GM12891 (cell line): ENCODE results near the gene NPM1.
"Not testable (repeated sequence)": the region's sequence is repeated elsewhere in the genome, so short reads cannot be mapped to it uniquely, and the experiment has no call there.

Source experiments
- DNase-seq: peaks from one replicate; pipeline ENCODE4 v3.0.0; 2011; ENCODE audit warnings: low spot score; ENCODE audit not compliant: insufficient read length
- FAIRE-seq: peaks from 2 replicates; lab custom pipeline; 2011; peaks lifted over from hg19 to GRCh38; lab: Jason Lieb, UNC
- PAX5 ChIP-seq: IDR thresholded peaks from 2 replicates; pipeline ENCODE4 v1.6.1; 2011; ENCODE audit warnings: low read length, moderate library complexity, mild to moderate bottlenecking; ENCODE audit not compliant: insufficient read depth, severe bottlenecking
- POLR2A ChIP-seq: IDR thresholded peaks from 2 replicates; pipeline ENCODE4 v1.6.1; 2011; ENCODE audit warnings: low read depth, low read length, control low read depth
- POLR2AphosphoS5 ChIP-seq: IDR thresholded peaks from 2 replicates; pipeline ENCODE4 v1.6.1; 2011; ENCODE audit warnings: low read depth, low read length, control low read depth
- POU2F2 ChIP-seq: IDR thresholded peaks from 2 replicates; pipeline ENCODE4 v1.6.1; 2011; ENCODE audit warnings: low read depth, mild to moderate bottlenecking, control low read depth, low read length, moderate library complexity
- SPI1 ChIP-seq: IDR thresholded peaks from 2 replicates; pipeline ENCODE4 v1.6.1; 2011; ENCODE audit warnings: low read depth, low read length, control low read depth
- TAF1 ChIP-seq: IDR thresholded peaks from 2 replicates; pipeline ENCODE4 v1.6.1; 2011; ENCODE audit warnings: low read depth, low read length, control low read depth

The NPM1 gene

DNA sequence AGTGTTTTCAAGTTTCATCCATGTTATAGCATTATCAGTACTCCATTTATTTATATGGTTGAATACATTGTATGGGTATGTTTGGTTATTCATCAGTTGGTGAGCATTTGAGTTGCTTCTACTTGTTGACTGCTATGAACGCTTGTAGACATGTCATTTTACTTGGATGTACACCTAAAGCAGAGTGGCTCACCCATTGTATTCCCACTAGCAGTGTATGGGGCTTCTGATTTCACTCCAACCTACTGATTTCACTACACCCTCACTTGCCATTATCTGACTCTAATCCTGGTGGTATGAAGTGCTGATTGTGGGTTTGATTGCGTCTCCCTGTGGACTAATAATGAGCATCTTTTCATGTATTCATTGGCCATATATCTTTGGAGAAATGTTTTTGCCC is 9.5 kb downstream of the NPM1 start:
- DNase-seq = no peak
- TF ChIP-seq PAX5 (no peak), POLR2AphosphoS5 (0 out of 2 replicates have a peak, but pooled peaks have one; percentile 48), SPI1 (no peak), POLR2A (no peak), TAF1 (no peak), POU2F2 (no peak)
- FAIRE-seq = no peak

GRCh38 chr5:171397599-171397998 is 9.9 kb downstream of the NPM1 start:
- FAIRE-seq = no peak
- no peak for DNase-seq
- 0 out of 2 replicates have a peak, but pooled peaks have one; percentile 4 for TF ChIP-seq POLR2AphosphoS5
- TF ChIP-seq SPI1 = no peak

- not testable (repeated sequence) for DNase-seq, FAIRE-seq
These were observed 11.0 kb downstream of the NPM1 start for GRCh38 chr5:171398660-171399059.

DNA sequence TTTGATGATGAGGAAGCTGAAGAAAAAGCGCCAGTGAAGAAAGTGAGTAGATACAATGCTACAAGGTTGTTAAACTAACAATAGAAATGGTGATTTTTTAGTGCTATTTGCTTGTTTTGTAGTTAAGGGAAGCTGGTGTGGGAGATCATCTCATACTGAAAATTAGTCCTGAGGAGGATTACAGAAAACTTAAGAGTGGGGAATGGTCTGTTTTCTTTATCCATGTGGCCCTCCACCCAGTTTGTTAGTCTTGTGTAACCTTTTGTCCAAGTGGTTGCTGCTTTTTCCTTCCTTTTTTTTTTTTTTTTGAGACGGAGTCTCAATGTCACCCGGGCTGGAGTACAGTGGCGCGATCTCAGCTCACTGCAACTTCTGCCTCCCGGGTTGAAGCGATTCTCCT is 12.5 kb downstream of the NPM1 start:
- FAIRE-seq (no peak), DNase-seq (no peak)
- TF ChIP-seq POU2F2 = no peak
- no peak for TF ChIP-seq SPI1
- TF ChIP-seq POLR2A = 0 out of 2 replicates have a peak, but pooled peaks have one; percentile 41
- no peak for TF ChIP-seq TAF1
- peak; percentile 26; the same call in 1 of the 2 replicates for TF ChIP-seq POLR2AphosphoS5
- TF ChIP-seq PAX5 = no peak

GRCh38 chr5:171401167-171401947 is 13.7 kb downstream of the NPM1 start:
- FAIRE-seq (no peak), DNase-seq (no peak)
- TF ChIP-seq POLR2A = no peak; the same call in 1 of the 2 replicates
- peak; percentile 69 for TF ChIP-seq POLR2AphosphoS5

DNA sequence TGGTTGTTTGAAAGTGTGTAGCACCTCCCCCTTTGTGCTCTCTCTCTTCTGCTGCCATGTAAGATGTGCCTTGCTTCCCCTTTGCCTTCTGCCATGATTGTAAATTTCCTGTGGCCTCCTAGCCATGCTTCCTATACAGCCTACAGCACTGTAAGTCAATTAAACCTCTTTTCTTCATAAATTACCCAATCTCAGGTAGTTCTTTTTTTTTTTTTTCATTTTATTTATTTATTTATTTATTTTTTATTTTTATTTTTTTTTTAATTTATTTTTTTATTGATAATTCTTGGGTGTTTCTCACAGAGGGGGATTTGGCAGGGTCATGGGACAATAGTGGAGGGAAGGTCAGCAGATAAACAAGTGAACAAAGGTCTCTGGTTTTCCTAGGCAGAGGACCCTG is 15.1 kb downstream of the NPM1 start:
- FAIRE-seq = peak; percentile 40
- not testable (repeated sequence) for DNase-seq

GRCh38 chr5:171405615-171406014 is 18.0 kb downstream of the NPM1 start:
- DNase-seq (no peak), FAIRE-seq (peak; percentile 38)
- no peak for TF ChIP-seq PAX5
- no peak for TF ChIP-seq POLR2A
- no peak for TF ChIP-seq POLR2AphosphoS5
- TF ChIP-seq TAF1 = no peak
- TF ChIP-seq SPI1 = no peak
- no peak for TF ChIP-seq POU2F2

DNA sequence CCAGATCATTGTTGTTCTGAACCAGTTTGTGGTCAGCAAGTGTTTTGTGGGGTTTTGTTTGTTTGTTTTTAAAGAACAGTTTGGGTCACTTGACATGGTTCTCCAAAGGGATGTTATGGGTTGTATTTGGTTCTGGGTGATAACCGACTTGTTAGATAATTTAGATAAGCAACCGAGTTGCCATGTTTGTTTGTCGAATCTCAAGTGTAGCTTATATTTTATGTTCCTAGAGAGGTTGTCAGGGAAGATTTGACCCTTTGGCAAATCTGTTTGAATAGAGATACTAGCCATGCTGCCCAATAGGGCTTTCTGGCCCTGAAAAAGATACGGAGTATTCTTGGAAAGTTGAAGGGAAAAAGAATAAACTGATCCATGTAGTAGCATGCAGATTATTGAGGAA is 19.6 kb downstream of the NPM1 start:
- FAIRE-seq = no peak
- DNase-seq = no peak
- TF ChIP-seq TAF1 (no peak), POLR2AphosphoS5 (no peak), POLR2A (no peak), SPI1 (no peak), POU2F2 (no peak), PAX5 (no peak)

GRCh38 chr5:171409164-171410136 is 21.8 kb downstream of the NPM1 start:
- DNase-seq (no peak), FAIRE-seq (no peak)
- TF ChIP-seq SPI1 (no peak), PAX5 (no peak), POLR2AphosphoS5 (0 out of 2 replicates have a peak, but pooled peaks have one; percentile 50)

DNA sequence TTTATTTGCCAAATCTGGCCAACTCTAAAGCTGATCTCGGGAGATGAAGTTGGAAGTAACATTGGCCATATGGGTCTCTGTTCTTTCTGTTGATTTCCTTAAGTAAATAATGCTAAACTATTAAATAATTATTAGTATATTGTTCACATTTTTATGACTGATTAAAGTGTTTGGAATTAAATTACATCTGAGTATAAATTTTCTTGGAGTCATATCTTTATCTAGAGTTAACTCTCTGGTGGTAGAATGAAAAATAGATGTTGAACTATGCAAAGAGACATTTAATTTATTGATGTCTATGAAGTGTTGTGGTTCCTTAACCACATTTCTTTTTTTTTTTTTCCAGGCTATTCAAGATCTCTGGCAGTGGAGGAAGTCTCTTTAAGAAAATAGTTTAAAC is 22.5 kb downstream of the NPM1 start:
- no peak for DNase-seq
- no peak for FAIRE-seq
- TF ChIP-seq TAF1 (no peak), POLR2A (no peak), SPI1 (no peak), POLR2AphosphoS5 (no peak), PAX5 (no peak), POU2F2 (no peak)

DNA sequence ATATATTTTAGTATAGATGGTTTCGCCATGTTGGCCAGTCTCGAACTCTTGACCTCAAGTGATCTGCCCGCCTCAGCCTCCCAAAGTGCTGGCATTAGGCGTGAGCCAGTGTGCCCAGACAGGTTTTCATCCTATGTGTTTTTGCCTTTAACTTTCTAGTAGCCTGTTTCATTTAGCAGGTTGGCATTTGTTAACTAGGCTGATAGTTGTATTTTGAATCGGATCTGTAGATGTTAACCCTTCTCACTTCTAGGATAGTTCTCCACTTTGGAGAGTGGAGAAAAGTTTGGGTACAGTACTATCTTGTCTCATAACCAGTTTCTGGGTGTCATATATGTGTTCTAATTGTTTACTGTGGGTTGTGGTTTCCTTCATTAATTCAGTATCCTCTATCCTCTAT is 24.5 kb downstream of the NPM1 start:
- DNase-seq (no peak), FAIRE-seq (no peak)
- TF ChIP-seq POLR2A (peak; percentile 73), TAF1 (no peak)
